Activated CD8-positive, alpha-beta memory T cell treated with anti-CD3 and anti-CD28 coated beads, Interleukin-2, amount 50 U/mL, for 24 hours (primary cell): ENCODE measurements around the gene RPS18.

ENCODE experiments used
- DNase-seq: peaks from one replicate; pipeline ENCODE4 v3.0.0-alpha.2; 2020; ENCODE audit errors: extremely low read depth

RPS18 gene

GRCh38 chr6:33314943-33315792 is 43.3 kb downstream of the RPS18 start:
- DNase-seq: no peak

GRCh38 chr6:33315793-33316602 is 44.1 kb downstream of the RPS18 start:
- no peak for DNase-seq

- no peak for DNase-seq
These were observed 44.9 kb downstream of the RPS18 start for GRCh38 chr6:33316603-33317418.

DNA sequence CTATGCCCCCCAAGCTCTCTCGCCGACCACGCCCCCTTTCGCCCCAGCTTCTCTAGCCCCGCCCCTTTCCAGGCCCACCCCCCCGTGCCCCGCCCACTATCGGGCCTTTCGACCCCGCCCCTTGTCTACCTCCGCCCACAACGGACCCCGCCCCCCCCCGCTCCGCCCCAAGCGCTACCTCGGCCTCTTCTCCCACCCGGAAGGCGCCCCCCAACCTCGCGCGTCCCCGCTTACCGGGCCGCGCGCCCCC is 45.5 kb downstream of the RPS18 start:
- no peak for DNase-seq

GRCh38 chr6:33317669-33318425 is 46.0 kb downstream of the RPS18 start, which contains the start of gene ZBTB22:
Gene ZBTB22 (minus strand): TSS chr6:33317744. CDS start chr6:33316916, 828 bp downstream.
- peak; percentile 95 for DNase-seq

- DNase-seq: no peak
These were observed 46.7 kb downstream of the RPS18 start for GRCh38 chr6:33318426-33319073.

GRCh38 chr6:33319939-33320314 is 48.1 kb downstream of the RPS18 start:
- no peak for DNase-seq

- DNase-seq: no peak
These were observed 48.7 kb downstream of the RPS18 start for GRCh38 chr6:33320315-33321181.

DNA sequence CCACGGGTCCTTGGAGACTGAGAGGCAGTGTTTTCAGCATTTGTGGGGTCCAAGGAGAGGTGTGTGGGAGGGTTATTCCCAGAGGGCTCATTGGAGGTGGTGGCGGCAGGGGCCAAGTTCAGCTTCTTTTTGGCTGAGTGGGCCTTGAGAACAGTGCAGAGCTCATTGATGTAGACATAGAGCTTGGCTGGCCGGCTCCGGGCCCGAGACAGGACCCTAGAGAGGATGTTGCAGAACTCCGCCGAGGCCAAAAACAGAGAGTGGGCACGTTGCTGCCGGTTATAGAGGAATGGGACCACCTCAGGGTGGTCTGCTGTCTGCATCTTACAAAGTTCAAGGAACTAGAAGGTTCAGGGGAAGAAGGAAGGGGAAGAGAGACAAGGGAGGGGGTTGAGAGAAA is 49.4 kb downstream of the RPS18 start:
- no peak for DNase-seq

GRCh38 chr6:33323623-33323948 is 51.7 kb downstream of the RPS18 start:
- DNase-seq: no peak

DNA sequence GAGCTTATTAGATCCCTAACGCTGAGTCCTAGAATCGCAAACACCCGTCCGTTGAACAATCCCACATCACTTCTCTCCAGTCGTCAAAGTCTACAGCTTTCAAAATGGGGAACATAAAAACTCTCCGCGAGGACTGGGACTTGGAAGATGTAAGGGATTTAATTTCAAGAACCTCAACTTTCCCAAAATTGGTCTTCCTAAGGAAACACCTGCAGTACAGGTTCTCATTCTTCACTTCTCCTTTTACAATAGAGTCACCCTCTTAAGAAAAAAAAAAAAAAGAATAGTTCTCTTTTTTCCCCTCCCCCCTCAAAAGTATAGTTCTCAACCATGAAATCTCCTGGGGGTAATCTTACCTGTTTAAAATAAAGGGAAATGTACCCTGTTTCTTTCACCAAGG is 52.2 kb downstream of the RPS18 start:
- DNase-seq: no peak
